ENCODE results near the gene PHF2.

DNA sequence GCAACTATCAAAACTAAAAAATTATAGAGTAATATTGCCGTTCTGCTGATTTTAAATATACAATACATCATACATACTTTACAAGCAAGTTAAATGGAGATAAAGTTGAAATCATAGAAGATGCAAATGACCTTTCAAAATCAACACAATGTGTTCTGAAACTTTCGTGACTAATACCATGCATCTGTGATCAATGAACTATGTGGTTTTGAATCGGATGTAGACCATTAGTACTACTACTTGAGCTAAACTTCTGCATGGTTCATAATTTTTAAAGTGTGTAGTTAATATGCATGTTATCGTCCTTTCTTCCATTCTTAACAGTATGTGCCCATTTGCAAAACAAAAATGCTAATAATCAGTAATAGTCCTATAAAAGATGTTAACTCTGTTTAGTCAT is 11.3 kb upstream of the PHF2 start:
- TF ChIP-seq CTCF (conservative IDR thresholded peaks at IDR 0.05; ENCODE audit: low read length) (no peak), EZH2phosphoT487 (IDR thresholded peaks at IDR 0.05; ENCODE audit: borderline replicate concordance, low read depth, low read length) (no peak)
